AG09319 (cell line): ENCODE data around the gene NPHP1.
"Not testable (repeated sequence)": the region's sequence is repeated elsewhere in the genome, so short reads cannot be mapped to it uniquely, and the experiment has no call there.

ENCODE experiments used
- DNase-seq: peaks from one replicate; pipeline ENCODE4 v3.0.0-alpha.2; 2010; ENCODE audit warnings: low read depth; ENCODE audit errors: extremely low read depth
- TF ChIP-seq, protein P1 (sequence below): IDR thresholded peaks from 2 replicates; pipeline ENCODE4 v1.5.1; 2011; ENCODE audit warnings: low read depth, mild to moderate bottlenecking, inconsistent platforms, low read length, moderate library complexity

Gene NPHP1

DNA sequence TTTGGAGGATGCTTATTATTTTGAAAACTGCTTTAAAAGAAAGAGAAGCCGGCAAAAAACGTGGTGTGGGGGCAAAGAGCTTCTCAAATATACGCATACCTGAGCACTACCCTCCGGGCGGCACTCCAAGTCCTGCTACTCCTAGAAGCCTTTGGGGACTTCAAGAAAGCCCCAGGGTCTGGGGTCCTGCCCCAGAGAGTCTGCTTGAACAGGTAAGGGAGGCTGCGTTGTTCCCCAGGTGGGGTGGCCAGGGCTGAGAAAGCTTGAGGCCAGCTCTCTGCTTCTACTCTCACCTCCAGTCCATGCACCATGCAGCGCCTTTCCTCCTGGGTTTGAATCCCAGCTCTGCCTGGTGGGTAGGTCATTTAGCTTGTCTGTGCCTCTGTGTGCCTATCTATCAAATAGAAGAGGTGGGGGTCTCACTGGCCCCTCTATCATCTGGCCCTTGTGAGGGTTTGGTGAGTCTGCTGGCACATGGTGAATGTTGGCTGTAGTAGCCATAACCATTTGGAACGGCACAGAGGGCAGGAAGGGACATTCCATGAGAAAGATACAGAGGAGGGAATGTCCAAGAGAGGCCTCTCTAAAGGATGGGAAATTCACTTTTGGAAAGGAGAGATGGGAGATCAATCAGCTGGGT, 108.7 kb downstream of the NPHP1 start:
- DNase-seq = no peak
- TF ChIP-seq, protein P1, sequence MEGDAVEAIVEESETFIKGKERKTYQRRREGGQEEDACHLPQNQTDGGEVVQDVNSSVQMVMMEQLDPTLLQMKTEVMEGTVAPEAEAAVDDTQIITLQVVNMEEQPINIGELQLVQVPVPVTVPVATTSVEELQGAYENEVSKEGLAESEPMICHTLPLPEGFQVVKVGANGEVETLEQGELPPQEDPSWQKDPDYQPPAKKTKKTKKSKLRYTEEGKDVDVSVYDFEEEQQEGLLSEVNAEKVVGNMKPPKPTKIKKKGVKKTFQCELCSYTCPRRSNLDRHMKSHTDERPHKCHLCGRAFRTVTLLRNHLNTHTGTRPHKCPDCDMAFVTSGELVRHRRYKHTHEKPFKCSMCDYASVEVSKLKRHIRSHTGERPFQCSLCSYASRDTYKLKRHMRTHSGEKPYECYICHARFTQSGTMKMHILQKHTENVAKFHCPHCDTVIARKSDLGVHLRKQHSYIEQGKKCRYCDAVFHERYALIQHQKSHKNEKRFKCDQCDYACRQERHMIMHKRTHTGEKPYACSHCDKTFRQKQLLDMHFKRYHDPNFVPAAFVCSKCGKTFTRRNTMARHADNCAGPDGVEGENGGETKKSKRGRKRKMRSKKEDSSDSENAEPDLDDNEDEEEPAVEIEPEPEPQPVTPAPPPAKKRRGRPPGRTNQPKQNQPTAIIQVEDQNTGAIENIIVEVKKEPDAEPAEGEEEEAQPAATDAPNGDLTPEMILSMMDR = no peak

- DNase-seq = not testable (repeated sequence)
These were observed 109.8 kb downstream of the NPHP1 start for GRCh38 chr2:110094884-110095534.

DNA sequence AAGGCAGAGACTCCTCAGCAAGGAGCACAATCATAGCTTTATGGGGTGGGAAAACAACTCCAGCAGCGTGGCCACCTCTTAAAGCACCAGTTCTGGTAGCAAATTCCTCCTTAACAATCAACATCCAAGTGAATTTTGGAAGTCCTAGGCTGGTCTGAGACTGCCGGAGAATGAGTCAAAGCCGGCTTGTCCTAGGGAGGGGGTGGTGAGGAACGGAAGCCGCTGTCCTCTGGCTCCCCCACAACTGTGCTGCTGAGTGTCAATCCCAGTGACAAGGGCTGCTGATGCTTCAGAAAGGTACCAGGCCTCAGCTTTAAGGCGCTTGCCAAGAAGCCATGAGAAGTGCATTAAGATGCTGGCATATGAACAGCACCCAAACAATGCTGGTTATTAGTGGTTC, 110.9 kb downstream of the NPHP1 start:
- not testable (repeated sequence) for DNase-seq

DNA sequence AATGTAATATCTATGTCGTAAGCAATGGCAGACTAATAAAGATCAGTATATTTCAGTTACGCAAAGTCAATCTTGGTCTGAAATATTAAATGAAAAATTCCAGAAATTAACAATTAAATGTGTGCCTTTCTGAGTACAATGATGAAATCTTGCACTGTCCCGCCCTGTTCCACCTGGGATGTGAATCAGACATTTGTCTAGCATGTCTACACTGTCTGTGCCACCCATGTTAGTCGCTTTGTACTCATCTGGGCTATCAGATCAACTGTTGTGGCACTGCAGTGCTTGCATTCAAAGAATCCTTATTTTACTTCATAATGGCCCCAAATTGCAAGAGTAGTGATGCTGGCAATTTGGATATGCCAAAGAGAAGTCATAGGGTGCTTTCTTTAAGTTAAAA, 114.6 kb downstream of the NPHP1 start:
- not testable (repeated sequence) for DNase-seq

GRCh38 chr2:110083757-110084156, 121.1 kb downstream of the NPHP1 start:
- DNase-seq = not testable (repeated sequence)

GRCh38 chr2:110083162-110083561, 121.7 kb downstream of the NPHP1 start:
- DNase-seq = not testable (repeated sequence)

DNA sequence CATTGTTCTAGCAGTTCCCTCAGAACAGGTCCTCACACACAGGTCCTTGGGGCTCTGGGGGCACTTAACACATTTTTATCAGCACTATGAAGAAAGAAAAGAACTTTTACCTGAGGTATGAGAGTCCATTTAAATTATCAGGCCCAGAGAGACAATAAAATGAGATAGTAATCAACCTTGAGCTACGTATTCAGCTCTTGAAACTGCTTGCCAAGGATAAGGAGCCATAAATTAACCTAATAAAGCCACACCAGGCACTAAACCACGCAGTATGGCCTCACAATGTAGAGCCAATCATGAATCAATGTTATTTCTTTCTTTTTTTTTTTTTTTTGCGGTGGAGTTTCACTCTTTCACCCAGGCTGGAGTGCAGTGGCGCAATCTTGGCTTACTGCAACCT, 126.7 kb downstream of the NPHP1 start:
- DNase-seq = not testable (repeated sequence)

DNA sequence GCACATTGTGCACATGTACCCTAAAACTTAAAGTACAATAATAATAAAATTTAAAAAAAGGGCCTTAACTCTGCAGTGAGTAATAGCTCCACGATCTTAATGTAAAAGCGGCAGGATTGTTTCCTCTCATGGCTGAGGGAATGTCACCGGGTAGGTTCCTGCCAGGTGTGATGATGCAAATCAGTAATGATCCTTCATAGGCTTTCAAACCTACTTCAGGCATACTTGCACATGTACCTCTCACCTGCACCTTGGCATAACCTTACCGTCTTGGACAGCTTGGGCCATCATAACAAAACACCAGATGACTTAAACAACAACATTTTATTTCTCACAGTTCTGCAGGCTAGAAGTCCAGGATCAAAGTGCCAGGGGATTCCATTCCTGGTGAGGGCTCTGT, 128.9 kb downstream of the NPHP1 start:
- not testable (repeated sequence) for DNase-seq
